AG04449 (cell line): ENCODE results near the gene ARMCX5.

Experiments
- CTCF ChIA-PET: fragments of 350-600 bp; formaldehyde crosslinking; extraction: SDS; loops from one replicate; lab custom pipeline; 2021; ENCODE audit warnings: antibody characterized with exemption; lab: Yijun Ruan, JAX
- POLR2A ChIA-PET: fragments of 400-600, 350-600 bp; formaldehyde crosslinking; extraction: SDS; loops from one replicate; lab custom pipeline; 2020; ENCODE audit warnings: antibody characterized with exemption, inconsistent platforms; lab: Yijun Ruan, JAX
- DNase-seq: peaks from one replicate; pipeline ENCODE4 v3.0.0-alpha.2; 2010; ENCODE audit warnings: low read depth, low spot score
- H3K4me3 ChIP-seq: 2 replicates; pipeline ENCODE4 v1.5.1; 2011; ENCODE audit warnings: low read depth, mild to moderate bottlenecking, control low read depth, low read length
- CTCF ChIP-seq: IDR thresholded peaks from one replicate; pipeline ENCODE4 v1.5.1; 2011; ENCODE audit warnings: mild to moderate bottlenecking, moderate library complexity, low read length, control low read depth, inconsistent platforms; ENCODE audit not compliant: insufficient read depth; ENCODE audit errors: missing control alignments

ARMCX5 gene

GRCh38 chrX:102599084-102599950 is at the start of gene ARMCX5:
ARMCX5 (plus strand) TSS chrX:102599515; CDS start chrX:102602142, 2,627 bp downstream.
- DNase-seq = no peak
- ChIA-PET POLR2A (interaction anchor here (0.7 to 0.8 kb wide), 2 partner anchors 121 to 265 kb away, joined by 3 to 4 read pairs; partner anchors contain the start of gene GPRASP3), CTCF (interaction anchor here (0.9 kb wide), 1 partner anchor 10 kb away, joined by 3 read pairs; no protein-coding TSS in a partner anchor)
- peak within 1 kb of the TSS; percentile 75 for H3K4me3 ChIP-seq
- no peak for TF ChIP-seq CTCF

DNA sequence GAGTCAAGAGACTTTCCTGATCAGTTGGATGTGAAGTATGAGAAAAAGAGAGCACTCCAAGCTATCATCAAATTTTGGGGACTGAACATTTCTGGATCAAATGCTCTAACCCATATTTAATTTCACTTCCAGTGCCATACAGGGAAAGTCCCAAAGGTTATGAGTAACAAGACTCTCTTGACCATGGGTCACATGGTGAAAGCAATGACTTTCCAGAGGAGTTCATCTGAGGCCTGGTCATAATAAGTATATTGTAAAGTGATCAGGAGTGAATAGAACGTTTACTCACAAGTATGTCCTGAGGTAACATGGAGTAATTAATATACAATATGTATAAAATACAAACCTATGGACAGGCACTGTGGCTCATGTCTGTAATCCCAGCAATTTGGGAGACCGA is 40.7 kb upstream of the ARMCX5 start:
- DNase-seq = no peak
- H3K4me3 ChIP-seq = no peak overlapping the region
- POLR2A ChIA-PET = no interaction called here
- CTCF ChIA-PET = no interaction called here
- no peak for TF ChIP-seq CTCF

DNA sequence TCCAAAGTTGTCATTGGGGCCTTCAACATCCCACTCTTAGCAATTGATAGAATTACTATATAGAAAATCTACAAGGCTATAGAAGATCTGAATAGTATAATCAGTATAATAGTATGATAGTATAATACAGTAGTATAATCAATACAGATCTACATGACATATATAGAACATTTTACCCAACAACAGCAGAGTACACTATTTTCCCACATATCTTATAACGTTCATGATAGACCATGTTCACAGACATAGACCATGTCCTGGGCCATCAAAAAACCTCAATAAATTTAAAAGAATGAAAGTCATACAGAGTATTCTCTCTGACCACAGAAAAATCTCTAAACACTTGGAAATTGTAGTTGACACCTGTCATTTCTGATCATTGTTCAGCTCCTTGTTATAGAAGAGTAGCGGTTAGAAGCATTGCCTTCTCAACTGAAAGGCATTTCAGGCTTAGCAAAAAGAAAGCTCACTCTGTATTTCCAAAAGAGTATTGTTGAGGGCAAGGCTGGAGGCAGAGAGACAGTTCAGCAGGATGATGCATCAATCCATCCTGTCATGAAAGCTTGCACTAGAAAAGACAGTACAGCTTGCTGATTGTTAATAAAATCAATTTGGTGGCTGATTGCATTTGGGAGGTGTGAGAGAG is 38.8 kb upstream of the ARMCX5 start:
- TF ChIP-seq CTCF = no peak
- CTCF ChIA-PET = no interaction called here
- POLR2A ChIA-PET = no interaction called here
- H3K4me3 ChIP-seq = no peak overlapping the region
- DNase-seq = no peak

GRCh38 chrX:102580891-102581290 is 18.4 kb upstream of the ARMCX5 start:
- no peak overlapping the region for H3K4me3 ChIP-seq
- no peak for TF ChIP-seq CTCF
- ChIA-PET POLR2A (no interaction called here), CTCF (no interaction called here)
- no peak for DNase-seq

GRCh38 chrX:102593367-102593766 is 5.9 kb upstream of the ARMCX5 start:
- no peak for TF ChIP-seq CTCF
- ChIA-PET POLR2A (no interaction called here), CTCF (no interaction called here)
- no peak for DNase-seq
- no peak overlapping the region for H3K4me3 ChIP-seq
